GM12865 (cell line): ENCODE measurements around the gene FLT3LG.

Source experiments
- DNase-seq: peaks from one replicate; pipeline ENCODE4 v3.0.0; 2010; ENCODE audit warnings: low read depth
- H3K4me3 ChIP-seq: 2 replicates; pipeline ENCODE4 v1.5.1; 2011; ENCODE audit warnings: mild to moderate bottlenecking, low read depth, low read length, control low read depth
- TF ChIP-seq, protein P1 (sequence below): IDR thresholded peaks from 2 replicates; pipeline ENCODE4 v1.5.1; 2011; ENCODE audit warnings: low read length, control low read depth, low read depth, inconsistent platforms; ENCODE audit not compliant: insufficient read depth; ENCODE audit errors: missing control alignments

Gene FLT3LG

DNA sequence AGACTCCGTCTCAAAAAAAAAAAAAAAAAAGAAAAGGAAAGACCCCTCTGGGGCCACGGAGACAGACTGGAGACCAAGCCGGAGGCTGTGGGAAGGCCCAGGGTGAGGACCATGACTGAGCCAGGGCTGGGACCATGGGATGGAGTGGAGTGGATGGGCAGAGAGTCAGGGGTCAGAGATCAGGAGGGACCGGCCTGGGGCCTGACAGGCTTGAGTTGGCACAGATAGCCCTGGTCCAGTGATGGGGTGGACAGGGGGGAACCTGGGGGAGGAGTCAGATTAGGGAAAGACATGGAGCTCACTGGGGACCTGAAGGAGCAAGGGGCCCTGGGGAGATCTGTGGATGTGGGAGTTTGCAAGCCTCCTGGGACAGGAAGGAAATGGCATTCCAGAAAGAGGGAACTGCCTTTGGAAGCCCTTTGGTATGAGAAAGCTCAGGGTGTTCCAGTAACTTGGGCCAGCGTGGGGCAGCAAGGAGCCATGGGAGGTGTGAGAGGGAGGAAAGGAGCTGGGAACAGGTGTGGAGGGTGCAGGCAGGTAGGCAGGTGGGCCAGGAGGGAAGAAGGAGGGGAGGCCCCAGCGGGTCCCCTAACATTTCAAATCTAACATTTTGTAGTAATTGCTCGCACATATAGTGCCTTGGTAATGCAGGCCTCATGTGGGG lies 7.1 kb downstream of the FLT3LG start:
- H3K4me3 ChIP-seq: no peak overlapping the region
- DNase-seq: no peak
- TF ChIP-seq, protein P1, sequence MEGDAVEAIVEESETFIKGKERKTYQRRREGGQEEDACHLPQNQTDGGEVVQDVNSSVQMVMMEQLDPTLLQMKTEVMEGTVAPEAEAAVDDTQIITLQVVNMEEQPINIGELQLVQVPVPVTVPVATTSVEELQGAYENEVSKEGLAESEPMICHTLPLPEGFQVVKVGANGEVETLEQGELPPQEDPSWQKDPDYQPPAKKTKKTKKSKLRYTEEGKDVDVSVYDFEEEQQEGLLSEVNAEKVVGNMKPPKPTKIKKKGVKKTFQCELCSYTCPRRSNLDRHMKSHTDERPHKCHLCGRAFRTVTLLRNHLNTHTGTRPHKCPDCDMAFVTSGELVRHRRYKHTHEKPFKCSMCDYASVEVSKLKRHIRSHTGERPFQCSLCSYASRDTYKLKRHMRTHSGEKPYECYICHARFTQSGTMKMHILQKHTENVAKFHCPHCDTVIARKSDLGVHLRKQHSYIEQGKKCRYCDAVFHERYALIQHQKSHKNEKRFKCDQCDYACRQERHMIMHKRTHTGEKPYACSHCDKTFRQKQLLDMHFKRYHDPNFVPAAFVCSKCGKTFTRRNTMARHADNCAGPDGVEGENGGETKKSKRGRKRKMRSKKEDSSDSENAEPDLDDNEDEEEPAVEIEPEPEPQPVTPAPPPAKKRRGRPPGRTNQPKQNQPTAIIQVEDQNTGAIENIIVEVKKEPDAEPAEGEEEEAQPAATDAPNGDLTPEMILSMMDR: no peak

DNA sequence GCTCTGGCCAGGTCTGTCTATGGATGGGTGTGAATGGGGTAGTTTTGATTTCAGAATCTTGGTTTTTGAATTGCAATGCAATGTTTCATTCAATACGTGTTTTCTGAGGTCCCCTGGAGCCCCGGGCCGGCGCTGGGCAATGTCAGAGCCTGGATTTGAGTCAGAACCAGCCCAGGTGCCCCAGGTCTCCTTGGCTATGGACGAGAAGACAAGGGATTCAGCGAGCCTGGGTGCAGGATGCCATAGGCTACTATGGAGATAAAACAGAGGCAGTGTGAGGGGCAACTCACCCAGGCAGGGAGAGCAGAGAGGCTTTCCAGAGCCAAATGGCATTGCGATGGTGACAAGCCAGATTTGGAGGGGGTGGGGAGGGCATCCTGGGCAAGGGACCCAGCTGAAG lies 12.2 kb downstream of the FLT3LG start:
- TF ChIP-seq, protein P1: no peak
- no peak overlapping the region for H3K4me3 ChIP-seq
- peak; percentile 5 for DNase-seq

DNA sequence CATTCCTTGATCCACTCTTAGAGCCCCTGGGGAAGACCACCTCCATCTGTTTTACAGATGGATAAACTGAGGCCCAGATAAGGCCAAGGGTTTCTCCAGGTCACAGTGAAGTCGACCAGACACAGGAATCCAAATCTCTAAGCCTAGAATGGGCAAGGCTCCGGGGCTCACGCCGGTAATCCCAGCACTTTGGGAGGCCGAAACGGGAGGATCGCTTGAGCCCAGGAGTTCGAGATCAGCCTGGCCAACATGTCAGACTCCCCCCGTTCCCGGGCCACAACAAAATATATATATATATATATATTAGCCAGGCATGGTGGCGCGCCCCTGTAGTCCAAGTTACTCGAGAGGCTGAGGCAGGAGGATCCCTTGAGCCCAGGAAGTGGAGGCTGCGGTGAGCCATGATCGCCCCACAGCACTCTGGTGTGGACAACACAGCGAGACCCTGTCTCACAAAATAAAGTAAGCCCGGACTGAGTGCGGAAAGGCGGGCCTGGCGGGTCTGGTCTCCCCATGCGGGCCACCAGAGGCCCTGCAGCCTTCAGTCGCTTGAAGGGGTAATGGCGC lies 12.8 kb downstream of the FLT3LG start:
- TF ChIP-seq, protein P1: no peak
- no peak for DNase-seq
- H3K4me3 ChIP-seq: peak overlapping the region; percentile 43

DNA sequence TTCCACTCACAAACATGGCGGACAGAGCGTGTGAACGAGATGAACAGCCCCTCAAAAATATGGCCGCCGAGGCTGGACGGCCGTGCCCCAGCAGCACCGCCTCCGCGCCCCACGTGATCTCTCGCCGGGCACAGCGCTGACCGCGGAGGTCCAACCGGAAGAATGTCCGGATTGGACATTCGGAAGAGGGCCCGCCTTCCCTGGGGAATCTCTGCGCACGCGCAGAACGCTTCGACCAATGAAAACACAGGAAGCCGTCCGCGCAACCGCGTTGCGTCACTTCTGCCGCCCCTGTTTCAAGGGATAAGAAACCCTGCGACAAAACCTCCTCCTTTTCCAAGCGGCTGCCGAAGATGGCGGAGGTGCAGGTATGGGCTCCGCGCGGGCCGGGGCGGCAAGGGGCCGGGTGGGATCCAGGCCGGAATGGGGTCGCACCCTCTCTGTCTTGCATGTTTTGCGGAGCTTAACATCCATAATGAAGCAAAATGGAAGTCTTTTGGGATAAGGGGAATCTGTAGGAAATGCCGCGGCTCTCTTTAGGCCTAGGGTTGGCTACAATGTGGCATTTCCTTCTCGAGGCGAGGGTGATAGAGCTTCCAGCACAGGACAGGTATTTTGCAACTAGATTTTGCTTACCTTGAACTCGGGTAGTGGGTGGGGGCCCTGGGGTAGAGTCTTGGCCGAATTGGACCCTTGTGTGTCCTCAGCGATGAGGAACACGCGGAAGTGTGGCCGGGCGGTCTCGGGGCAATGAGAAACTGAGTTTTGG lies 13.4 kb downstream of the FLT3LG start, which contains the start of gene RPL13A:
RPL13A (plus strand) TSS at position 332 of the 769 bp plus-strand sequence; CDS start at position 354, 22 bp downstream.
- TF ChIP-seq, protein P1: no peak
- H3K4me3 ChIP-seq: peak within 1 kb of the TSS; percentile 73
- peak; percentile 100 for DNase-seq

DNA sequence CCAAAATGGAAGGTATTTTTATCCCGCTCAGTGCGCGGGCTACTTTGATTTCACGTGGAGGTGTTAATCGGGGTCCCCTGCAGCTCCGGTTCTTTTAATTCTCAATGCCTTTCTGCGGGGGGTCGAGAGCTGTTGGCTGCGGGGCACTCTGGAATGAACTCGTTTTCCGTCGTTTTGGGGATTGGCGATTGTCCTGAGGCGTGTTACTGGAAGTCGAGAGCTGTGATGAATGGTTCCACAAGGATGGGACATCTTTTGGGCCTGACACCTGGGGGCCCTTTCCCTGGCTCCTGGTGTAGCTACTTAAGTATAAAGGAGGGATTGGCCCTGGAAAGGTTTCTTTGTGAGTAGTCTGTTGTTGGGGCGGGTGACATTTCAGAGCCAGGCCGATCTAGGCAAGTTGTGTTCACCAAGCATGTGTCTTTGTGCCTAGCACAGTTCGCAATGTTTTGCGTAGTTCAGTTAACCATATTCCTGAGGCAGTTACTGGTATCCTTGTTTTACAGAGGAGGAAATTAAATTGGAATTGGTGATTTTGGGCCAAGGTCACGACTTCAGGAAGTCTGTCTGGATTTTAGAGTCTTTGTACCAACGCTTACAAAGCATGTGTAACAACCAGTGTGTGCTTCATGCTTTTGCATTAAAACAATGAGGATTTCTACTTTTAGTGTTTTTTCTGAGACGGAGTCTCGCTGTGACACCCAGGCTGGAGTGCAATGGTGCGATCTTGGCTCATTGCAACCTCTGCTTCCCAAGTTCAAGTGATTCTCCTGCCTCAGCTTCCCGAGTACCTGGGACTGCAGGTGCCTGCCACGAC lies 14.2 kb downstream of the FLT3LG start:
- TF ChIP-seq, protein P1: no peak
- DNase-seq: peak; percentile 41
- H3K4me3 ChIP-seq: peak overlapping the region; percentile 73

DNA sequence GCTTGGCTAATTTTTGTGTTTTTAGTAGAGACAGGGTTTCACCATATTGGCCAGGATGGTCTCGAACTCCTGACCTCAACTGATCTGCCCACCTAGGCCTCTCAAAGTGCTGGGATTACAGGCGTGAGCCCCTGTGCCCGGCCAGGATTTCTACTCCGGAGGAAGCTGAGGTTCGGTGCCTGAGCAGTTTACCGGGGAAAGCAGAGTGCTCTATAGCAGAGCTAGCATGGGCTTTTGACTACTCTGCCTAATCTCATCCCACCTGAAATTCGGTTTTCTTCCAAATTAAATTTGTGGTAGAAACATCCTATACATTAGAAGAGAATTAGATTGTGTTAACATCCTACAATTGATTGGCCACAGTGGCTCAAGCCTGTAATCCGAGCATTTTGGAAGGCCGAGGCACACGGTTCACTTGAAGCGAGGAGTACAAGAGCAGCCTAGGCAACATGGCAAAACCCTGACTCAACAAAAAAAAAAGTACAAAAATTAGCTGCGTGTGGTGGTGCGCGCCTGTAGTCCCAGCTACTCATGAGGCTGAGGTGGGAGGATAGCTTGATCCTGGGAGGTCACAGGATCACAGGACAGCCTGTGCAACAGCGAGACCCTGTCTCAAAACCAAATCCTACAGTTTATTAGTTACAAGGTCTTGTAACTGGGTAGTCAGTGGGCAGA lies 15.0 kb downstream of the FLT3LG start:
- TF ChIP-seq, protein P1: no peak
- peak; percentile 19 for DNase-seq
- peak overlapping the region; percentile 73 for H3K4me3 ChIP-seq
